ENCODE data around the gene NOL12. TPM values are rescaled to one million over a fixed set of nuclear protein-coding genes. Genes with fewer than 3 reads are reported as not detected.
"Not testable (repeated sequence)": the region's sequence is repeated elsewhere in the genome, so short reads cannot be mapped to it uniquely, and the experiment has no call there.

The NOL12 gene
- total RNA-seq, 1 experiment from 2014 or later, result 32.9 TPM

GRCh38 chr22:37717746-37718305 is 31.7 kb downstream of the NOL12 start:
- H3K4me1 ChIP-seq (ENCODE audit: insufficient read depth, low read length); POLR2A ChIA-PET (ENCODE audit: unreplicated experiment); H3K9me2 ChIP-seq (replicated peaks; ENCODE audit: low read length); H3K79me2 ChIP-seq (ENCODE audit: low read length); H3F3A ChIP-seq (ENCODE audit: low read length, unreplicated experiment); intact Hi-C loops (cut with micrococcal nuclease); H3K4me2 ChIP-seq (ENCODE audit: low read length); H3K36me3 ChIP-seq (ENCODE audit: low read depth, low read length); H3K27me3 ChIP-seq (ENCODE audit: low read length); BruUV-seq (replicated peaks); H3K27ac ChIP-seq (ENCODE audit: low read length); H4K20me1 ChIP-seq (ENCODE audit: low read length); H3K9me3 ChIP-seq (ENCODE audit: low read length); H3K9ac ChIP-seq (ENCODE audit: low read length); H2AFZ ChIP-seq (ENCODE audit: low read length); H3K4me3 ChIP-seq (ENCODE audit: low read length); ATAC-seq; DNase-seq; CTCF ChIA-PET: not testable (repeated sequence)

GRCh38 chr22:37725551-37726240 is 39.6 kb downstream of the NOL12 start:
- intact Hi-C loops (cut with micrococcal nuclease), result no loop called here
- Histone ChIP-seq H3K27ac (ENCODE audit: low read length) (no peak overlapping the region), H3K4me1 (ENCODE audit: insufficient read depth, low read length) (no peaks in the 10 kb centered on the region), H3K4me3 (ENCODE audit: low read length) (no peak overlapping the region), H4K20me1 (ENCODE audit: low read length) (no peaks in the 10 kb centered on the region), H3K9me2 (replicated peaks; ENCODE audit: low read length) (no peaks in the 10 kb centered on the region), H3F3A (ENCODE audit: low read length, unreplicated experiment) (no peaks in the 10 kb centered on the region), H3K79me2 (ENCODE audit: low read length) (no peaks in the 10 kb centered on the region), H3K9me3 (ENCODE audit: low read length) (no peaks in the 10 kb centered on the region), H3K9ac (ENCODE audit: low read length) (no peak overlapping the region), H3K36me3 (ENCODE audit: low read depth, low read length) (no peaks in the 10 kb centered on the region), H3K4me2 (ENCODE audit: low read length) (no peak overlapping the region), H2AFZ (ENCODE audit: low read length) (no peak overlapping the region), H3K27me3 (ENCODE audit: low read length) (no peaks in the 10 kb centered on the region)
- POLR2A ChIA-PET (ENCODE audit: unreplicated experiment), result no interaction called here
- no peak for TF ChIP-seq CTCF (conservative IDR thresholded peaks at IDR 0.05; ENCODE audit: low read depth, low read length)
- TF ChIP-seq EZH2 (IDR thresholded peaks at IDR 0.05; ENCODE audit: low read length, unreplicated experiment), result no peak
- DNase-seq, result no peak
- CTCF ChIA-PET, result no interaction called here
- BruUV-seq (replicated peaks), result no TSS peak
- ATAC-seq, result no peak

- intact Hi-C loops (cut with micrococcal nuclease), result no loop called here
- BruUV-seq (replicated peaks), result no TSS peak
Observed at GRCh38 chr22:37726241-37726887, 40.2 kb downstream of the NOL12 start.

More at GRCh38 chr22:37726241-37726887, 40.2 kb downstream of the NOL12 start:
- H4K20me1 ChIP-seq (ENCODE audit: low read length), result no peaks in the 10 kb centered on the region
- CTCF ChIA-PET, result no interaction called here
- no peaks in the 10 kb centered on the region for H3K9me3 ChIP-seq (ENCODE audit: low read length)
- H3K79me2 ChIP-seq (ENCODE audit: low read length), result no peaks in the 10 kb centered on the region
- POLR2A ChIA-PET (ENCODE audit: unreplicated experiment), result no interaction called here
- no peaks in the 10 kb centered on the region for H3K27me3 ChIP-seq (ENCODE audit: low read length)
- H3K27ac ChIP-seq (ENCODE audit: low read length), result no peak overlapping the region
- H3K9ac ChIP-seq (ENCODE audit: low read length), result no peak overlapping the region
- H3F3A ChIP-seq (ENCODE audit: low read length, unreplicated experiment), result no peaks in the 10 kb centered on the region
- no peaks in the 10 kb centered on the region for H3K4me1 ChIP-seq (ENCODE audit: insufficient read depth, low read length)
- H3K4me3 ChIP-seq (ENCODE audit: low read length), result no peak overlapping the region
- H3K4me2 ChIP-seq (ENCODE audit: low read length), result no peak overlapping the region
- no peaks in the 10 kb centered on the region for H3K36me3 ChIP-seq (ENCODE audit: low read depth, low read length)
- TF ChIP-seq EZH2 (IDR thresholded peaks at IDR 0.05; ENCODE audit: low read length, unreplicated experiment) (no peak), EZH2phosphoT487 (IDR thresholded peaks at IDR 0.05; ENCODE audit: borderline replicate concordance, low read length) (no peak), CTCF (conservative IDR thresholded peaks at IDR 0.05; ENCODE audit: low read depth, low read length) (peak; percentile 39; the same call in 1 of the 2 replicates)
- H3K9me2 ChIP-seq (replicated peaks; ENCODE audit: low read length), result no peaks in the 10 kb centered on the region
- ATAC-seq (no peak; the same call in 1 of the 2 replicates), DNase-seq (no peak)
- no peak overlapping the region for H2AFZ ChIP-seq (ENCODE audit: low read length)

Data from PC-3 (cell line).